GM06990 (cell line): ENCODE measurements around the gene OR2AP1.
"Not testable (repeated sequence)": the region's sequence is repeated elsewhere in the genome, so short reads cannot be mapped to it uniquely, and the experiment has no call there.

Experiments used
- DNase-seq: peaks from one replicate; pipeline ENCODE4 v3.0.0-alpha.2; 2011; ENCODE audit not compliant: insufficient read length; ENCODE audit errors: extremely low read depth
- H3K27me3 ChIP-seq: replicated peaks from 2 replicates; pipeline ENCODE4 v1.6.0; 2011; ENCODE audit warnings: low read length; ENCODE audit not compliant: control insufficient read depth, insufficient read depth
- H3K36me3 ChIP-seq: 2 replicates; pipeline ENCODE4 v1.5.1; 2011; ENCODE audit warnings: low read length; ENCODE audit not compliant: control insufficient read depth, insufficient read depth
- H3K4me3 ChIP-seq: replicated peaks from 2 replicates; pipeline ENCODE4 v1.5.1; 2011; ENCODE audit warnings: low read depth, mild to moderate bottlenecking, control low read depth, low read length
- CTCF ChIP-seq: IDR thresholded peaks from 2 replicates; pipeline ENCODE4 v1.5.1; 2011; ENCODE audit warnings: low read length, control low read depth, mild to moderate bottlenecking, inconsistent platforms; ENCODE audit not compliant: insufficient read depth, poor library complexity, severe bottlenecking

Gene OR2AP1

GRCh38 chr12:55582066-55582465, 9.8 kb downstream of the OR2AP1 start:
- DNase-seq, result no peak
- H3K27me3 ChIP-seq, result no peaks in the 10 kb centered on the region
- no peak overlapping the region for H3K4me3 ChIP-seq
- H3K36me3 ChIP-seq, result no peaks in the 10 kb centered on the region
- no peak for TF ChIP-seq CTCF

GRCh38 chr12:55585817-55586216, 13.5 kb downstream of the OR2AP1 start:
- no peak overlapping the region for H3K4me3 ChIP-seq
- TF ChIP-seq CTCF, result no peak
- DNase-seq, result no peak
- H3K27me3 ChIP-seq, result no peaks in the 10 kb centered on the region
- H3K36me3 ChIP-seq, result no peaks in the 10 kb centered on the region

GRCh38 chr12:55590152-55590551, 17.9 kb downstream of the OR2AP1 start:
- H3K4me3 ChIP-seq, H3K27me3 ChIP-seq, H3K36me3 ChIP-seq, DNase-seq: not testable (repeated sequence)

- no peak overlapping the region for H3K4me3 ChIP-seq
- H3K36me3 ChIP-seq, result no peaks in the 10 kb centered on the region
- no peak for TF ChIP-seq CTCF
- H3K27me3 ChIP-seq, result no peaks in the 10 kb centered on the region
- DNase-seq, result no peak
Observed at GRCh38 chr12:55607821-55608594, 35.7 kb downstream of the OR2AP1 start.

- DNase-seq, result no peak
- H3K27me3 ChIP-seq, result no peaks in the 10 kb centered on the region
- H3K4me3 ChIP-seq, result no peak overlapping the region
- TF ChIP-seq CTCF, result no peak
- no peaks in the 10 kb centered on the region for H3K36me3 ChIP-seq
Observed at GRCh38 chr12:55610598-55610997, 38.3 kb downstream of the OR2AP1 start.

- H3K27me3 ChIP-seq, result no peaks in the 10 kb centered on the region
- no peak for TF ChIP-seq CTCF
- no peak overlapping the region for H3K4me3 ChIP-seq
- no peaks in the 10 kb centered on the region for H3K36me3 ChIP-seq
- no peak for DNase-seq
Observed at GRCh38 chr12:55612646-55613045, 40.4 kb downstream of the OR2AP1 start.
